Keratinocyte (primary cell): Measurements from ENCODE around the gene FTSJ3. TPM values are rescaled to one million over a fixed set of nuclear protein-coding genes. Genes with fewer than 3 reads are reported as not detected.

Source experiments
- DNase-seq: peaks from one replicate; pipeline ENCODE4 v3.0.0-alpha.2; 2011; ENCODE audit warnings: low read depth, missing footprints, low spot score
- FAIRE-seq: peaks from 2 replicates; lab custom pipeline; 2011; peaks lifted over from hg19 to GRCh38; lab: Jason Lieb, UNC
- H2AFZ ChIP-seq: 2 replicates; pipeline ENCODE4 v1.6.0; 2012; ENCODE audit warnings: low read length, control low read depth, inconsistent platforms; ENCODE audit not compliant: control insufficient read depth
- H3K27ac ChIP-seq: 2 replicates; pipeline ENCODE4 v1.5.1; 2011; ENCODE audit warnings: low read length; ENCODE audit not compliant: control insufficient read depth, insufficient read depth
- H3K27me3 ChIP-seq: 3 replicates; pipeline ENCODE4 v1.6.0; 2011; ENCODE audit warnings: low read length; ENCODE audit not compliant: control insufficient read depth, insufficient read depth; ENCODE audit errors: extremely low read depth
- H3K36me3 ChIP-seq, 2 experiments: 2 replicates in 1 of 2; 3 replicates in 1 of 2; pipeline ENCODE4 v1.5.1; 2011; ENCODE audit warnings: low read length in 2 of 2, mild to moderate bottlenecking in 1 of 2; ENCODE audit not compliant: control insufficient read depth in 2 of 2, insufficient read depth in 2 of 2; ENCODE audit errors: extremely low read depth in 1 of 2
- H3K4me1 ChIP-seq: 3 replicates; pipeline ENCODE4 v1.5.1; 2011; ENCODE audit warnings: low read length; ENCODE audit not compliant: control insufficient read depth, insufficient read depth; ENCODE audit errors: extremely low read depth
- H3K4me2 ChIP-seq: 3 replicates; pipeline ENCODE4 v1.6.0; 2011; ENCODE audit warnings: low read depth, low read length; ENCODE audit not compliant: control insufficient read depth, insufficient read depth; ENCODE audit errors: extremely low read depth
- H3K4me3 ChIP-seq, 3 experiments: fragments of 200-600 bp in 1 of 3; sonication (generic) in 1 of 3; 2 replicates in 2 of 3; 3 replicates in 1 of 3; pipeline ENCODE4 v1.5.1; 2011 to 2016; ENCODE audit warnings: low read length in 3 of 3, mild to moderate bottlenecking in 3 of 3, control low read depth in 2 of 3, inconsistent platforms in 1 of 3, low read depth in 1 of 3, mixed read lengths in 1 of 3, mixed run types in 1 of 3, moderate library complexity in 1 of 3; ENCODE audit not compliant: control insufficient read depth in 2 of 3, insufficient read depth in 2 of 3; ENCODE audit errors: extremely low read depth in 1 of 3
- H3K79me2 ChIP-seq: 2 replicates; pipeline ENCODE4 v1.6.0; 2012; ENCODE audit warnings: low read length; ENCODE audit not compliant: control insufficient read depth, insufficient read depth
- H3K9ac ChIP-seq: 3 replicates; pipeline ENCODE4 v1.6.0; 2011; ENCODE audit warnings: low read length; ENCODE audit not compliant: control insufficient read depth, insufficient read depth; ENCODE audit errors: extremely low read depth
- H3K9me1 ChIP-seq: 3 replicates; pipeline ENCODE4 v1.6.0; 2011; ENCODE audit warnings: low read length; ENCODE audit not compliant: control insufficient read depth, insufficient read depth; ENCODE audit errors: extremely low read depth
- H3K9me3 ChIP-seq: 2 replicates; pipeline ENCODE4 v1.5.1; 2012; ENCODE audit warnings: low read depth, low read length; ENCODE audit not compliant: control insufficient read depth
- H4K20me1 ChIP-seq: 3 replicates; pipeline ENCODE4 v1.6.0; 2011; ENCODE audit warnings: low read length; ENCODE audit not compliant: control insufficient read depth, insufficient read depth; ENCODE audit errors: extremely low read depth
- EZH2 ChIP-seq: IDR thresholded peaks from one replicate; pipeline ENCODE4 v1.6.1; 2012; ENCODE audit warnings: inconsistent platforms, mild to moderate bottlenecking, low read length, moderate library complexity
- dilution Hi-C: fragments of 300-500 bp; cut with MboI; formaldehyde crosslinking; loops from one replicate; pipeline ENCODE4 v1.7.0; 2020; ENCODE audit warnings: low sequenced_read_pairs; ENCODE audit not compliant: extremely low pct_ligation_motif_present
- polyA plus RNA-seq, 5 experiments: library from polyadenylated mRNA; depleted of rRNA in 3 of 5; stranded (reverse) in 3 of 5; stranded (forward) in 1 of 5; unstranded in 1 of 5; fragments of >200 nt; gene quantifications; 1 replicate in 1 of 5; 2 replicates in 3 of 5; 3 replicates in 1 of 5; pipeline versions ENCODE4 v1.2.1 to v1.2.3, GENCODE V29; 2011 to 2012; ENCODE audit warnings: missing spikeins in 2 of 5, low read depth in 1 of 5, low replicate concordance in 1 of 5
- TF ChIP-seq, protein P1 (sequence below), 3 experiments: IDR thresholded peaks in 1 of 3; conservative IDR thresholded peaks in 1 of 3; optimal IDR thresholded peaks in 1 of 3; 2 replicates in 2 of 3; 3 replicates in 1 of 3; pipeline versions ENCODE3 to v1.5.1; 2011; ENCODE audit warnings: low read length in 3 of 3, mild to moderate bottlenecking in 3 of 3, moderate library complexity in 2 of 3, control low read depth in 1 of 3, inconsistent platforms in 1 of 3; ENCODE audit not compliant: insufficient read depth in 2 of 3; ENCODE audit errors: extremely low read depth in 1 of 3

FTSJ3 gene
- polyA plus RNA-seq, 1 donor (not counting 4 experiments of a cell fraction or from before 2014, with no cell fraction given), result 43.7 TPM

GRCh38 chr17:63838631-63839171 is 11.2 kb upstream of the FTSJ3 start:
- Histone ChIP-seq H3K27ac (peak overlapping the region; percentile 13), H4K20me1 (peaks cover 11% of the 10 kb centered on the region), H2AFZ (no peak overlapping the region), H3K9ac (no peak overlapping the region), H3K79me2 (peaks cover 55% of the 10 kb centered on the region), H3K27me3 (no peaks in the 10 kb centered on the region), H3K4me3 (peak overlapping the region in 1 of 3 experiments; percentile 11), H3K9me1 (peaks cover 2% of the 10 kb centered on the region), H3K9me3 (no peaks in the 10 kb centered on the region), H3K4me2 (peak overlapping the region; percentile 67), H3K4me1 (peaks cover 52% of the 10 kb centered on the region), H3K36me3 (peaks cover 17 to 29% of the 10 kb centered on the region in 2 experiments)
- FAIRE-seq, result no peak
- dilution Hi-C loops, result no loop called here
- TF ChIP-seq, protein P1, sequence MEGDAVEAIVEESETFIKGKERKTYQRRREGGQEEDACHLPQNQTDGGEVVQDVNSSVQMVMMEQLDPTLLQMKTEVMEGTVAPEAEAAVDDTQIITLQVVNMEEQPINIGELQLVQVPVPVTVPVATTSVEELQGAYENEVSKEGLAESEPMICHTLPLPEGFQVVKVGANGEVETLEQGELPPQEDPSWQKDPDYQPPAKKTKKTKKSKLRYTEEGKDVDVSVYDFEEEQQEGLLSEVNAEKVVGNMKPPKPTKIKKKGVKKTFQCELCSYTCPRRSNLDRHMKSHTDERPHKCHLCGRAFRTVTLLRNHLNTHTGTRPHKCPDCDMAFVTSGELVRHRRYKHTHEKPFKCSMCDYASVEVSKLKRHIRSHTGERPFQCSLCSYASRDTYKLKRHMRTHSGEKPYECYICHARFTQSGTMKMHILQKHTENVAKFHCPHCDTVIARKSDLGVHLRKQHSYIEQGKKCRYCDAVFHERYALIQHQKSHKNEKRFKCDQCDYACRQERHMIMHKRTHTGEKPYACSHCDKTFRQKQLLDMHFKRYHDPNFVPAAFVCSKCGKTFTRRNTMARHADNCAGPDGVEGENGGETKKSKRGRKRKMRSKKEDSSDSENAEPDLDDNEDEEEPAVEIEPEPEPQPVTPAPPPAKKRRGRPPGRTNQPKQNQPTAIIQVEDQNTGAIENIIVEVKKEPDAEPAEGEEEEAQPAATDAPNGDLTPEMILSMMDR (optimal IDR thresholded peaks at IDR 0.05 in 1 of 3, IDR thresholded peaks at IDR 0.05 in 1 of 3, conservative IDR thresholded peaks at IDR 0.05 in 1 of 3; ENCODE audit: extremely low read depth in 1 of 3, insufficient read depth in 2 of 3, low read length in 3 of 3), result no peak
- TF ChIP-seq EZH2, result no peak
- DNase-seq, result peak; percentile 33

DNA sequence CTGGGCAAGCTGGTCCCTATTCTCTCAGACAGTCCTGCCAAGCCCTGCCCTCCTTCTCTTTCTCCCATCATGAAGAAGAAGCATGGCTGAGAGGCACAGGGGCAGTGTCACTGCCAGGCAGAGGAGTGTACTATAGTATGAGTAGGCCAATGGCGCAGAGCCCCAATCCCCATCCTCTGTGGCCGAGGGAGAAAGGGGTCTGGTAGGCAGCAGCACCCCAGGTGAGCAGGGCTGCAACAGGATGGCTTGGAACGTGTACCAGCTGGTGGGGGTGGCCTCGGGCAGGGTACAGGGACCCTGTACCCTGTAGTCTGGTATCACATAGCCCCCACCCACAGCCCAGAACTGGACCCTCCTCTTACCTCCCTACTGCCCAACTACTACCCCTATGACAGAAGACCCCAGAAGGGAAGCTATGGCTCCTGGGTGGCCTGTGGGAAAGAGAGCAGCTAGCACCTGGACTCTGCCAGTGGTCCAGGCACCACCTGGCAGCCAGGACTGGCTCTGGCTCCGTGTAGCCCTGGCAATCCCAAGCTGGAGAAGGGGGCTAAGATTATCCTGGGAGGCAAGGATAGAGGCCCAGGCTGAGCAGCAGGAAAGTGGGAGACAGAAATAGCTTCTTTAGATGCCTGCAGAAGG is 10.6 kb upstream of the FTSJ3 start:
- no peak for DNase-seq
- H3K27me3 ChIP-seq, result no peaks in the 10 kb centered on the region
- no peak for FAIRE-seq
- peaks cover 2% of the 10 kb centered on the region for H3K9me1 ChIP-seq
- H3K4me3 ChIP-seq, result no peak overlapping the region
- H3K4me2 ChIP-seq, result peak overlapping the region; percentile 67
- peaks cover 55% of the 10 kb centered on the region for H3K79me2 ChIP-seq
- H3K36me3 ChIP-seq, result peaks cover 23 to 35% of the 10 kb centered on the region in 2 experiments
- TF ChIP-seq, protein P1 (optimal IDR thresholded peaks at IDR 0.05 in 1 of 3, IDR thresholded peaks at IDR 0.05 in 1 of 3, conservative IDR thresholded peaks at IDR 0.05 in 1 of 3; ENCODE audit: extremely low read depth in 1 of 3, insufficient read depth in 2 of 3, low read length in 3 of 3), result no peak
- H3K9ac ChIP-seq, result peak overlapping the region; percentile 16
- no peak overlapping the region for H3K27ac ChIP-seq
- peaks cover 49% of the 10 kb centered on the region for H3K4me1 ChIP-seq
- no peaks in the 10 kb centered on the region for H3K9me3 ChIP-seq
- dilution Hi-C loops, result no loop called here
- peaks cover 11% of the 10 kb centered on the region for H4K20me1 ChIP-seq
- no peak overlapping the region for H2AFZ ChIP-seq
